HG03460 (cell line): Measurements from ENCODE around the gene RNF141.

Experiments used
- ATAC-seq: cut with Tn5 transposase; IDR thresholded peaks from one replicate; pipeline ENCODE4 v1.9.1; 2021; ENCODE audit not compliant: unreplicated experiment

Gene RNF141

DNA sequence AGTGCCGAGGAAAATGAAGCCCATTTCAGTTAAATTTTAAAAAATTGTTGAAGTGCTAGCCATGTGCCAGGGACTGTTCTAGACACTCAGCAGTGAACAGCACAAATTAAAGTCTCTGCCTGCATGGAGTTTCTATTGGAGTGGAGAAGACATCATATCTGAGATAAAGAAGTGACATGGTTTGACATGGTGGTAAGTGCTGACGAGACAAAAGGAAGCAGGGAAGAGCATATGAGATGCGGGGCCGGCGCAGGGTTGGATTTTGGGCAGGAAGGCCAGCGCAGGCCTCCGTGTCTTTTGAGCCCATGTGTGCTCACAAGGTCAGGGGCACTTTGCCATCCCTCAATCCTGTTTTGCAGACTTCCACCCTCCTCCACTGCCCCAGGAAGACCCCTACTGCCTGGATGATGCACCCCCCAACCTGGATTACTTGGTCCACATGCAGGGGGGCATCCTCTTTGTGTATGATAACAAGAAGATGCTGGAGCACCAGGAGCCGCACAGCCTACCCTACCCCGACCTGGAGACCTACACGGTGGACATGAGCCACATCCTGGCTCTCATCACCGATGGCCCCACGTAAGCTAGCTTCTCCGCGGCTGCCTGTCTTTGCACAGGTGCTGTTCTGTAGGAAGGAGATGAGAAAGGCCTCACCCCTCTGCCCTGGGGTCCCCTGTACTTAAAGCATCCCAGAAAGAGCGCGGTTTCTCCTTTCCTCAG, 56.4 kb downstream of the RNF141 start:
- ATAC-seq = no peak

DNA sequence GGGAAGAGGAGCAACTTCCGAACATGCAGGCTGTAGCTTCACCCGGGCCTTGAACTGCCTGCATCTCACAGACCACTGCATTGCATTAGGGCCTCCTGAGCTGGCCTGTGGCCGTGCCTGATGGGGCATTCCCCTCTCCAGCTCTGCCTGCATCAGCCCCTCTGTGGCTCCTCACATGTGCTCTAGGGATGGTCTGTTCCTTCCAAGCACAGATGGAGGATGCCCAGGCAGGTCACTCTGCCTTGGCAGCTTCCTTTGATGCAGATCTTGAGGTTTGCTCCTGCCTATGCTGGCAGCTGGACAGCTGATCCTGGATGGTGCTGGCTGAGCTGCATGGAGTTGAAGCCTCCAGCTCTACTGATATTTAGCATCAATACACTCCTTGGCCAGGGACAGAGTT, 57.4 kb downstream of the RNF141 start:
- ATAC-seq = no peak

GRCh38 chr11:10483174-10483573, 57.8 kb downstream of the RNF141 start:
- no peak for ATAC-seq

GRCh38 chr11:10481560-10482349, 59.2 kb downstream of the RNF141 start:
- ATAC-seq = no peak

DNA sequence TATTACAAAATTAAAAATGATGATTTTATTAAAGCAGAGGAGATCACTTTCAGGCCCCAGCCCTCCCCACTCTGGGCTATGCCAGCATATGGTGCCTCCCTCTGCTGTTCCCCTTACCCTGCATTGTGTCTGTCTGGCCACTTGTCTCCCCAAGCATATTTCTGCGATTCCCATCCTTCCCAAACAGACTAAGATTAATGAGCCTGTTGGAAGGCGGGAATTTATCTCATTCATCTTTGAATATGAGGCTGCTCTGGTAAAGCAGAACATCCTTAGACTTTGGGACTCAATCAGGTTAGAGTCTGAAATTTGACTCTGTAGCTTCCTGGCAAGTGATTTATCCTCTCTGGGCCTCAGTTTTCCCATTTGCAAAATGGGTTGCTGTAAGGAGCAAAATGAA, 60.2 kb downstream of the RNF141 start:
- ATAC-seq = no peak

DNA sequence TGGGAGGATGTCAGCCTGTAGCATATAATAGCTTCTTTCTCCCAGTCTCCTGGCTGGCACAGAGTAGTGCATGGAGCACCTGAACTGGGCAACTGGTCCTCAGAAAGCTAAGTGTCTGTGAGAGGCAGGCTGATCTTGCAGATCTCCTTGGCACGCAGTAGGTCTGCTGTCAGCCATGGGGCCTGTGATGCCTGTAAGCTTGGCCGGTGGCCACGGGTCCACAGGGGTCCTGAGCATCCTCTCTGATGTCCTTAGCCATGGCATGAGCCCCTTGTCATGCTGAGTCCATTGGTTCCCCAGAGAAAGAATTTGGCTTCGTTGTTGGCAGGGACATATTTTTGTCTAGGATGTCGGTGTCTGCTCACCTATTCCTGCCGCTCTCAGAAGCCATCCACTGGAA, 61.0 kb downstream of the RNF141 start:
- no peak for ATAC-seq

DNA sequence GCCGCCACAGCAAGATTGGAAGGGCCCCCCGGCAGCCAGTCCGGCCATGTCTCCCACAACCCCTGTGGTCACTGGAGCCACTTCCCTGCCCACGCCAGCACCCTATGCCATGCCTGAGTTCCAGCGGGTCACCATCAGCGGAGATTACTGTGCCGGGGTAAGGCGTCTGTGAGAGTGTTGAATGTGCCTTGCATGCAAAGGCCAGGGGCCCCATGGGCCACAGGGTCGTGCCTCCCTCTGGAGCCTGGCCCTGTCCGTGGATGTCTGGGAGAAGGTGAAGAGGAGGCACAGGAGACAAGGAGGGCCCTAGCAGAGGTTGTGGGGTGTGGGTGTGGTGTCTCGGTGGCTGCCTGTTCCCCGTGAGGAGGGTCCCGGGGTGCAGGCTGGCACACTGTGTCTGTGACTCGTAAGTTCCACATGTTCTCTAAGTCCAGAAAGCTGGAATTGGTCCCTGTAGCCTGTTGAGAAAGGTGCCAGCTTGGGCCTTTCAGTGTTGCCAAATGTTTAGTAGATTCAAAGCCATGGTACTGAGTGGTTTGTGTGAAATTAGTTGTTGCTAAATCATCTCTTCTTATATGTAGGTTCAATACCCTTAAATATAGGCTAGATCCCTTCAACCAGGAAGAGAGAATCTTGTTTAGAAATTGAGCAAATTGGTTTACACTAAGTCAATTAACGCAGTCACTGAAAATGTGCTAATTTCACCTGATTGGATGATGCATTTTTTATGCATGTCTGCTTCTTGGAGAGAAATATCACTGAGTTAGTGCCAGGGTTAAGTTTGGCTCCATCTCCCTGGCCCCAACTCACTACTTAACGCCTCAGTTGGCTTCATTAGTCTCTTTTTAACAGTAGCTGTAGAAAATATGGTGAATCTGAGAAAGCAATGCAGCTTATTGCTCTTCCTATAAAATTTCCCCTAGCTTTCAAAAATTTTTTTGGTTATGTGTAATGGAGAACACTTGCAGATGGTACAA, 62.1 kb downstream of the RNF141 start:
- no peak for ATAC-seq

GRCh38 chr11:10478066-10478465, 62.9 kb downstream of the RNF141 start:
- no peak for ATAC-seq

DNA sequence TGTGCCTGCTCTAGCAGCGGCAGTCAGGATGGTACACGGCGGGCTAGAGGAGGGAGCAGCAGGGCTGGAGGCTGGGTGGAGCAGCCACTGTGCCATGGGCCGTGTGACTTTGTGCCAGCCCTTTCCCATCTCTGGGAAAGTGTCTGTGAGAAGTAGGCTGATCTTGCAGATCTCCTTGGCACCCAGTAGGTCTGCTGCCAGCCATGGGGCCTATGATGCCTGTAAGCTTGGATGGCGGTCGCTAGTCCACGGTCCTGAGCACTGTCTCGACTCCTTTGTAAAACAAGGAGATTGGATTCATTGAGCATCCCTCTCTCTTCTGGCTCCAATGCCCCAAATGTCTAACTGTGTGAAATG, 63.3 kb downstream of the RNF141 start:
- no peak for ATAC-seq

- no peak for ATAC-seq
Measured at GRCh38 chr11:10476927-10477689, 63.9 kb downstream of the RNF141 start.

- ATAC-seq = no peak
Measured at GRCh38 chr11:10476342-10476741, 64.6 kb downstream of the RNF141 start.

GRCh38 chr11:10474551-10474950, 66.4 kb downstream of the RNF141 start:
- ATAC-seq = no peak

DNA sequence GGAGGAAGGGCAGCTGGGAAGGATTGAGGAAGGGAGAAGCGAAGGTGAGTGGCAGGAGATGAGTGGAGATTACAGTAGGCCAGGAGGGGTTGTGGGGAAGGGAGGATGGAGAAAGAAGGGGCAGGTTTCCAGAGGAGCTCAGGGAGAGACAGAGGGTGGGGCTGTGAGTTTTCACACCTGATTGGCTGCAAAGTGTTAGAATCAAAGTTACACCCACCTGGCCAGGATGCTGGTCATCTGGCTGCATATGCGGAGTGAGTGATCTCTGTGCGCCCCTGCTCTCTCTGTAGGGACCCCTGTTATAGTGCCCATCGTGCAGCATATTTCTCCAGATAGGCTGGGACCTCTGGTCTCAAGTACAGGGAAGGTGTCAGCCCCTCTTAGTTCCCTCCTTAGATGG, 67.6 kb downstream of the RNF141 start:
- ATAC-seq = no peak

DNA sequence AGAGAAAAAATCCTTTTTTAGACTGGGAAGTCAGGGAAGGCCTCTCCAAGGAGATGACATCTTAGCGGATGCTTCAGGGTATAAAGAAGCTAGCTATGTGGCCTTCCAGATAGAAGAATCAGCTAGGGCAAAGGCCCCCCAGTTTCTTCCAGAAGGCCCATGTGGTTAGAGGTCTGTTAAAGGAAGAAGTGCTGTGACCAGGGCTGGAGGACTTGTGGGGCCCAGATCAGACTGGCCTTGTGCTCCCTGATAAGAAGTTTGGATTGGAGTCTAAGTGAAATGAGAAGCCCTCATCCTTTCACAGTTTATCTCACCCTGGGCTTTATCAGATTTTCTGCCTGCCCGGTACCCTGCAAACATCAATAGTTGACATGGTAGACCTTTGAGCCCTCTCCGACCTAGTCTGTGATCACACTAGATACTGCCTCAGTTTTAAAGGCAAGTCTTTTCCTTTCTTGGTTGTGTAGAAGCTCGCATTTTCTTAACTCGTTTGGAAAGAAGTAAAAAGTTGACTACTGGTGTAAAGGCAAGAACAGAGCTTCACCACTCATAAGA, 78.2 kb downstream of the RNF141 start:
- ATAC-seq = no peak
